G401 (cell line): Measurements from ENCODE around the gene DNAJC4. TPM values are rescaled to one million over a fixed set of nuclear protein-coding genes. Genes with fewer than 3 reads are reported as not detected.

Experiments
- DNase-seq: peaks from one replicate; pipeline ENCODE4 v3.0.0-alpha.2; 2015; ENCODE audit warnings: low spot score
- in situ Hi-C: cut with HindIII; loops from 2 replicates; pipeline ENCODE4 v1.10.0; 2016; ENCODE audit warnings: low sequenced_read_pairs, mixed read lengths
- total RNA-seq: library from RNA; depleted of rRNA; stranded (reverse); fragments of >200 nt; shearing (Covaris generic); gene quantifications from 2 replicates; pipeline ENCODE4 v1.2.3, GENCODE V29; 2014

Gene DNAJC4
- total RNA-seq, 1 experiment from 2014 or later, result 10.3 TPM

DNA sequence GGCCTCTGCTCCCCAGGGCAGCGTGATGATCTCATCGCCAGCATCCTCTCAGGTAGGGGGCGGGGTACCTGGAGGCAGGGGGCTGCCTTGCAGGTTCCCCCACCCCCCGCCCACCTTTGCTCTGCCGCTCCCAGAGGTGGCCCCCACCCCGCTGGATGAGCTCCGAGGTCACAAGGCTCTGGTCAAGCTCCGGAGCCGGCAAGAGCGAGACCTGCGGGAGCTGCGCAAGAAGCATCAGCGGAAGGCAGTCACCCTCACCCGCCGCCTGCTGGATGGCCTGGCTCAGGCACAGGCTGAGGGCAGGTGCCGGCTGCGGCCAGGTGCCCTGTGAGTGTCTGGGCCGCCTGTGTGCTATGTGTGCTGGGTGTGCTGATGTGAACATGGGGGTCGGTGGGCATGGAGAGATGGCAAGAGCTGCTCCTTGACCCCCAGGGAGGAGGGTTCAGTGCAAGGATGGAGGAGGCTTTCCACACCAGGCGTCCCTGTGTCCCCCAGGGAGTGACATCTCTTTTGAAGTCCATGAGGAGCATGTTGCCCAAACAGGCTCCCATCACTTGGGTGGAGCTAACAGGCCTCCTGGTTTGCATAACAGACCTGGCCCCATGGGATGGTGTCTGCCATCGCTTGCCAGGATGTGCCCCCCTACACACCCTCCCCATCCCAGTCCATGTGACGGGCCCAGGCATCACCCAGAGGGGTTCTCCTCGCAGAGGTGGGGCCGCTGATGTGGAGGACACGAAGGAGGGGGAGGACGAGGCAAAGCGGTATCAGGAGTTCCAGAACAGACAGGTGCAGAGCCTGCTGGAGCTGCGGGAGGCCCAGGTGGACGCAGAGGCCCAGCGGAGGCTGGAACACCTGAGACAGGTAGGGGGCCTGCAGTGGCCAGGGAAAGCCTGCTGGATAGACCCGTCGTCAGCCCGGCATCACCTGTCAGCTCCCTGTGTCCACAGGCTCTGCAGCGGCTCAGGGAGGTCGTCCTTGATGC, 35.1 kb downstream of the DNAJC4 start:
- DNase-seq, result no peak
- in situ Hi-C loops, result no loop called here

DNA sequence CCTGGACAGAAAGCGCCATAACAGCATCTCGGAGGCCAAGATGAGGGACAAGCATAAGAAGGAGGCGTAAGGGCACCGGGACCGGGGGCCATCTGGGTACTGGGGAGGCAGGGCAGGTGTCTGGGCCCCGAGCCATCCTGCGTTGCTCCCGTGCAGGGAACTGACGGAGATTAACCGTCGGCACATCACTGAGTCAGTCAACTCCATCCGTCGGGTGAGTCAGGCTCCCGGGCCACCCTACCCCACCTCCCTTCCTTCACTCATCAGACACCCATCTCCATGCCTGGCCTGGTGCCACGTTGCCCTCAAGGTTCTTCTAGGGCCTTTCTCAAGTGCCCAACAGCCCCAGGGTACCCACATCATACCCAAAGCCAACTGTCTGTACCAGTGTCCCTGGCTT, 36.0 kb downstream of the DNAJC4 start:
- no peak for DNase-seq
- in situ Hi-C loops, result no loop called here

DNA sequence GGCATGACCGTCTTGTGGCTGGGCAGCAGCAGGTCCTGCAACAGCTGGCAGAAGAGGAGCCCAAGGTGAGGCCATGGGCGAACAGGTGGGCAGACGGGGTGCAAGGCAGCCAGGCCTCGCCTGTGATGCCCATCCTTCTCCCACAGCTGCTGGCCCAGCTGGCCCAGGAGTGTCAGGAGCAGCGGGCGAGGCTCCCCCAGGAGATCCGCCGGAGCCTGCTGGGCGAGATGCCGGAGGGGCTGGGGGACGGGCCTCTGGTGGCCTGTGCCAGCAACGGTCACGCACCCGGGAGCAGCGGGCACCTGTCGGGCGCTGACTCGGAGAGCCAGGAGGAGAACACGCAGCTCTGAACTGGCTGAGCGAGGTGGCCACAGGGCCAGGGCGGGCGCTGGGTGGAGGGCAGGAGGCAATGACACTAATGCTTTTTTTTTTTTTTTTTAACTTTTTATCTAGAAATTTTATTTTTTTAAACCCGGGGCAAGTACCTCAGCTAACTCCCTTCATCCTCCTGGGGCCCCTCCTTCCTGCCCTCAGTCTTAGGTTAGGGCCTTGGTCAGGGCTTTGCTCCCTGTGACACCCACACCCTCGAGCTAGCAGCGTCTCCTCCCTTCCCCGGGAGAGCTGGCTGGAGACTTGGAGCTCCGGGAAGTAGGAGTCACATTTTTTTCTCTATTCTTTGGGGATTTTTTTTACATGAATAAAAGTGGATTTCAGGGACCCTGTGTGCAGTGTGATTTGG, 37.0 kb downstream of the DNAJC4 start:
- DNase-seq, result no peak
- in situ Hi-C loops, result no loop called here

- no peak for DNase-seq
- in situ Hi-C loops, result no loop called here
Measured at GRCh38 chr11:64268025-64268892, 37.9 kb downstream of the DNAJC4 start.

- DNase-seq, result peak; percentile 65
- in situ Hi-C loops, result no loop called here
Measured at GRCh38 chr11:64268893-64269539, 38.7 kb downstream of the DNAJC4 start.

DNA sequence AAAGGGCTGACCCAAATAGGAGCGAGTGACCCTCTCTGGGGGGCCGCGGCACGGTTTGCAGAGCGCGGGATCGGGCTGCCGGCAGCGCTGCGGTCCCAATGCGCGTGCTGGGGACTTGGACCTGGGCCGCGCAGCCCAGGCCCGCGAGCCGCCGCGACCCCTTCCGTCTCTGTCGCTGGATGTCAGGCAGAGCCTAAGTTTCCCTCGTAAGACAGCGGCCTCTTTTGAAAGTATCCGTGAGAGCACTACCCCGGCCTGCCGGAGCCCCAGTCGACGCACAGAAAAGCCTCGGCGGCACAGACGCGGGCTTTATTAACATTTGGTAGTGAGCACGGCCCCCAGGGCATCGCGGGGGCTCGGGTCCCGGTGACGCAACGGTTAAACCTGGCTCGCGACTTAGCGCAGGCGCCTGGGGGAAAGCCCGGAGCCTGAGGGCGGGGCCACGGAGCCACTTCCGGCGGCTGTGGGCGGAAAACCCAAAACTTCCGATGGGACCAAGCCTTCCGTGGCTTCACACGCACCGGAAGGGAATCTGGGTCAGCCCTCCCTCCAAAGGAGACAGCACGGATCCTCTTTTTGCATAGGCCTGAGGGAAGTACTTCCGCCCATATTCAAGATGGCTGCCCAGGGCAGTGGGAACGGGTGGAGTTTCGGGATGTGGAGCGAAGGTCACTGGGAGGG, 39.3 kb downstream of the DNAJC4 start:
- DNase-seq, result peak; percentile 100

DNA sequence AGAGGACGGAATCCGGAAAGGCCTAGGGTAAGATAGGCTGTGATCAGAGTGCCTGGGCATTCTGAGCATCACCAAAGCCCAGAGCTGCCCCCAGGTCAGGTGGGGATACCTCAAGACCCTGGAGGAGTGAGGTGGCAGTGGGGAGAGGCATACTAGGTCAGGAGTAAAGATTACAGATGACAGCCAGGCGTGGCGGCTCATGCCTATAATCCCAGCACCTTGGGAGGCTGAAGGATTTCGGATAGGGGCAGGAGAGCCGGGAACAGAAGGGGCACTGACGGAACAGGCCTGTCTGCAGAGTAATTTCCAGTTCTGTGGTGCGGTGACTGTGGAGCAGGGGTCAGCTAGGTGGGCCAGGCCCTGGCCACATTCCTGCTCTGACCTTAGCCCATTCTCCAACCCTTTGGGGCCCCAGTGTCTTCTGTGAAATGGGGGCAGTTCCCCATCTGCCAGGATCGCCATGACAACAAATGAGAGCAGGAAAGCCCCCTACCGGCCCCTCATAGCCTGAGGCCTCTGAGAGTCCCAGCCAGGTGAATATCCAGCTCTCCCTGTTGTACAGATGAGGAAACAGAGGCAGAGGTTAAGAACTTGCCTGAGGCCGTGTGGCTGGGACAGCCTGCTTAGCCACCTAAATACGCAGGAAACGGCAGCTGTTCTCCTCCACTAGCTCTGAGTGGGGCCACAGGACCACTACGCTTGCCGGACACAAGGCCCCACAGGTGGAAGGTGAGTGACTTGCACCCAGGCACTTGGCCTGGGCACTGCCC, 44.9 kb downstream of the DNAJC4 start:
- in situ Hi-C loops, result loop anchor here (10.0 kb wide), 1 partner anchor 70 kb away; the partner anchor contains the start of gene FERMT3
- no peak for DNase-seq

More for the DNA sequence above, 39.3 kb downstream of the DNAJC4 start:
- in situ Hi-C loops, result loop anchor here (10.0 kb wide), 1 partner anchor 65 kb away; the partner anchor contains the start of gene FERMT3

DNA sequence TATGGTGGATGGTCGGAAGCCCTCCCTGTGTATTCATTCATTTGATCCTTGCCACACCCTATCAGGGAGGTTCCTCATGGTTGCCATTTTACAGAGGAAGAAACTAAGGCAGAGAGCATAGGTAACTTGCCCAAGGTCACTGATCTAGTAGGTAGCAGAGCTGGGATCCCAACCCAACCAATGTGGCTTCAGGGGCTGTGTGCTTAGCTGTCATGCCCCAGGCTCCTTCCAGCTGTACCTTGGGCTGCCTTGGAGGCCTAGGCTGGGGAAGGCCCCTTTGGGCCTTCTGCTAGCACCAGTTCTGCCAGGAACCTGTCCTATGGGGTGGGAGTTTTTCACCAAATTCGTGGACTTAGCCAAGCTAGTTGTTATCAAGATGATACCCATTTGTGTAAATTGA, 45.5 kb downstream of the DNAJC4 start:
- no peak for DNase-seq
- in situ Hi-C loops, result loop anchor here (10.0 kb wide), 1 partner anchor 71 kb away; the partner anchor contains the start of gene FERMT3

- DNase-seq, result peak; percentile 68
- in situ Hi-C loops, result loop anchor here (10.0 kb wide), 1 partner anchor 72 kb away; the partner anchor contains the start of gene FERMT3
Measured at GRCh38 chr11:64276653-64277431, 46.5 kb downstream of the DNAJC4 start.

GRCh38 chr11:64278576-64279190, 48.3 kb downstream of the DNAJC4 start:
- no peak for DNase-seq
- in situ Hi-C loops, result loop anchor here (10.0 kb wide), 1 partner anchor 74 kb away; the partner anchor contains the start of gene FERMT3

GRCh38 chr11:64281957-64282770, 51.8 kb downstream of the DNAJC4 start:
- in situ Hi-C loops, result no loop called here
- DNase-seq, result no peak

DNA sequence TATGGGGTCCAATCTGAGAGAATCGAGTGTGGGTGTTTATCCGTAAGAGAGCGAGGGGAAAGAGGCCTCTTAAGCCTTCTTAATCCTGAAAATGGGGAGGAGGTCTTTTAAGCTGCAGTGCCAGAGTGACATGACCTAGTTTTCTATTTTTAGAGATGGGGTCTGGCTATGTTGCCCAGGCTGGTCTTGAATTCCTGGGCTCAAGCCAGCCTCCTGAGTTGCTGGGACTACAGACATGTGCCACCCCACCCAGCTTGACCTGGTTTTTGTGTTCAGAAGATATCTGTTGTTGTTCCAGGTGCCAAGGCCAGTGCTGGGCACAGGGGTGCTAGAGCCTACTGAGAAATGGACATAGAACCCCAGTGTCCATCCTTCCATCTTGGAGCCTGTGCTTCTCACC, 52.7 kb downstream of the DNAJC4 start:
- no peak for DNase-seq
- in situ Hi-C loops, result no loop called here
